ENCODE measurements around the gene FAM193B.

Gene FAM193B

DNA sequence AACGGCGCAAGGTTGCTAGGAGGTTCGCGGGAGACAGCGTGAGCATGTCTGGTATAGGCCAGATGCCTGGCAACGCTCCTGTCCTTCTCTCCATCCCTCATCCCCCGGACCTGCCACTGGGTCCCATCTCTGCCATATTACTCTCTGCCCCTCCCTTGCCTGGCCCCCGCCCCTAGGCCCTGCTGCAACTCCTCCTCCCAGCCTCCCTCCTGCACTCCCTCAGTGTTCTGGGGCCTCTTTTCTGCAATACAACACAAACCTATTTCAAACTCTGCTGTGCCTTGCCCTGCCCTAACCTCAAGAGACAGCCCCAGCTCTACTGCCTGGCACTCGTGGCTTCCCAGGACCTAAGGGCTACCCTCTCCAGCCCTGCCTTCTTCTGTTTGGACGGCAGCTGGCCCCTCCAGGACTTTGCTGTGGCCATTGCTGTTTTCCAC, 72.0 kb downstream of the FAM193B start:
- no peaks in the 10 kb centered on the region for H3K9me3 ChIP-seq
- peak overlapping the region; percentile 67 to 100 for H3K27ac ChIP-seq
- peaks cover 0 to 83% (median 52%) of the 10 kb centered on the region in 4 donors for H3K4me1 ChIP-seq
- peaks cover 44 to 62% (median 49%) of the 10 kb centered on the region in 3 donors for H3K36me3 ChIP-seq
- no peak for DNase-seq
- H3K4me3 ChIP-seq, result no peak overlapping the region
- TF ChIP-seq, protein P1, sequence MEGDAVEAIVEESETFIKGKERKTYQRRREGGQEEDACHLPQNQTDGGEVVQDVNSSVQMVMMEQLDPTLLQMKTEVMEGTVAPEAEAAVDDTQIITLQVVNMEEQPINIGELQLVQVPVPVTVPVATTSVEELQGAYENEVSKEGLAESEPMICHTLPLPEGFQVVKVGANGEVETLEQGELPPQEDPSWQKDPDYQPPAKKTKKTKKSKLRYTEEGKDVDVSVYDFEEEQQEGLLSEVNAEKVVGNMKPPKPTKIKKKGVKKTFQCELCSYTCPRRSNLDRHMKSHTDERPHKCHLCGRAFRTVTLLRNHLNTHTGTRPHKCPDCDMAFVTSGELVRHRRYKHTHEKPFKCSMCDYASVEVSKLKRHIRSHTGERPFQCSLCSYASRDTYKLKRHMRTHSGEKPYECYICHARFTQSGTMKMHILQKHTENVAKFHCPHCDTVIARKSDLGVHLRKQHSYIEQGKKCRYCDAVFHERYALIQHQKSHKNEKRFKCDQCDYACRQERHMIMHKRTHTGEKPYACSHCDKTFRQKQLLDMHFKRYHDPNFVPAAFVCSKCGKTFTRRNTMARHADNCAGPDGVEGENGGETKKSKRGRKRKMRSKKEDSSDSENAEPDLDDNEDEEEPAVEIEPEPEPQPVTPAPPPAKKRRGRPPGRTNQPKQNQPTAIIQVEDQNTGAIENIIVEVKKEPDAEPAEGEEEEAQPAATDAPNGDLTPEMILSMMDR (IDR thresholded peaks at IDR 0.05), result no peak
- intact Hi-C loops (cut with DNase I; ENCODE audit: low total_unique reads), result no loop called here
- H3K27me3 ChIP-seq, result no peaks in the 10 kb centered on the region

DNA sequence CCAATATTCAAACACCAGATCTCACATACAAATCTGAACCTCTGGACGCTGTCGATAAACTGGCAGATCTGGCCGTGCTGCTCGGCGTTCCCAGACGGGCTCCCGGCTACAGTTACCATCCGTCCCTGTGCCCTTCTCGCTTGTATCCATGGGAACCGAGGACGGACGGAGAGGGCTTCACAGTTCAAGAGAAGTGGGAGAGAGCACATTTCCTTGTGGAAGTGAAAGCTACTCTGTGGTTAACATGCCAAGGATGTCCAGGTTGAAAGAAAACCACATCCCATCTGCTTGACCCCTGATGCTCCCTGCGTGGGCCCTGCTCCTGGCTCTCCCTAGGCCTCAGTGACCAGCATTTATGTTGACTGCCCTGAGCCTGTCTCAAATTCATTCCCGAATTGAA, 74.6 kb downstream of the FAM193B start:
- H3K36me3 ChIP-seq, result peaks cover 25 to 36% (median 25%) of the 10 kb centered on the region in 3 donors
- DNase-seq, result peak in 1 of 2 donors; percentile 84
- H3K27ac ChIP-seq, result peak overlapping the region; percentile 75 to 100
- peaks cover 0 to 97% (median 73%) of the 10 kb centered on the region in 4 donors for H3K4me1 ChIP-seq
- no peaks in the 10 kb centered on the region for H3K9me3 ChIP-seq
- TF ChIP-seq, protein P1 (IDR thresholded peaks at IDR 0.05), result no peak
- intact Hi-C loops (cut with DNase I; ENCODE audit: low total_unique reads), result no loop called here
- H3K4me3 ChIP-seq, result no peak overlapping the region
- H3K27me3 ChIP-seq, result no peaks in the 10 kb centered on the region

DNA sequence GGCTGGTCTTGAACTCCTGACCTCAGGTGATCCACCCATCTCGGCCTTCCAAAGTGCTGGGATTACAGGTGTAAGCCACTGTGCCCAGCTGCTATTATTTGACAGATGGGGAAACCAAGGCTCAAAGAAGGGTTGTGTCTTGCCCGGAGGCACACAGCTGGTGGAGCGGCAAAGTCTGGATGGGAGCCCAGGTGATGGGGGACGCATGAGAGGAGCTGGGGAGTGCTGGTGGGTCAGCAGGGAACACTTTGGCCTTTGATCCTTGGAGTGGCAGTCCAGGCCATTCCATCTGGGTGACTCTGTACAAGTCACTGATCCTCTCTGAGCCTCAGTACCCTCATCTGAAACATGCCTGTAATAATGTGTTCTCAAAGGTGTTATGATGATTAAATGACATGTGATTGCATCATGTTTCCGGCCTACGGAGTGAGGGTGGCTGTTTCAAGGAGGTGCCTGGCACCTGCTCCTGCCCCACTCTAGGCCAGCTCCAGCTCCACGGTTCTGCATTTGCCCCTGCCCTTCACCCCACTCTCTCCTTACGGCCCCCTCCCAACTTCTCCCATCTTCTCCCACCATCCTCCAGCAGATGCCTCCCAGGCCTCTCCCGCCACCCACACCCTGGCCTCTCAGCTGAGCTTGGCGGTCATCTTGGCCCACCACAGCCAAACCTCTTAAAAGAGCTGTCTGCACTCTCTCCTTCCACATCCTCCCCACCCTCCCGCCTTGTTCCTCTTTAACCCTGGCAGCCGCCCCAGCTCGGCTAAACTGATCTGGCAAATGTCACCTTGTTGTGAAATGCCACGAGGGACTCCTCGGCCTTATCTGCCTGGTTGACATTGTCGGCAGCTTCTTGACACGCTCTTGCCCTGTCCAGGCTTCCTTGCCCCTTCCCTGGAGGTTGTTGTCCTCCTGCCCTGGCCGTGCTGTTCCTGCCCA, 75.4 kb downstream of the FAM193B start:
- Histone ChIP-seq H3K27ac (peak overlapping the region; percentile 75 to 100), H3K4me1 (peaks cover 0 to 97% (median 74%) of the 10 kb centered on the region in 4 donors), H3K9me3 (no peaks in the 10 kb centered on the region), H3K36me3 (peaks cover 21 to 28% (median 24%) of the 10 kb centered on the region in 3 donors), H3K27me3 (no peaks in the 10 kb centered on the region), H3K4me3 (no peak overlapping the region)
- TF ChIP-seq, protein P1 (IDR thresholded peaks at IDR 0.05), result no peak
- intact Hi-C loops (cut with DNase I; ENCODE audit: low total_unique reads), result no loop called here
- DNase-seq, result peak; percentile 93 to 94

- DNase-seq, result no peak
- Histone ChIP-seq H3K4me1 (peaks cover 0 to 89% (median 73%) of the 10 kb centered on the region in 4 donors), H3K36me3 (peaks cover 10 to 17% (median 13%) of the 10 kb centered on the region in 3 donors), H3K27ac (peak overlapping the region; percentile 75 to 100), H3K27me3 (no peaks in the 10 kb centered on the region), H3K4me3 (no peak overlapping the region), H3K9me3 (no peaks in the 10 kb centered on the region)
- intact Hi-C loops (cut with DNase I; ENCODE audit: low total_unique reads), result no loop called here
- TF ChIP-seq, protein P1 (IDR thresholded peaks at IDR 0.05), result no peak
These were observed 76.5 kb downstream of the FAM193B start for GRCh38 chr5:177477701-177478477.

GRCh38 chr5:177476531-177477233, 77.7 kb downstream of the FAM193B start:
- TF ChIP-seq, protein P1 (IDR thresholded peaks at IDR 0.05), result no peak
- Histone ChIP-seq H3K4me3 (no peak overlapping the region), H3K9me3 (no peaks in the 10 kb centered on the region), H3K4me1 (peaks cover 0 to 89% (median 79%) of the 10 kb centered on the region in 4 donors), H3K27me3 (no peaks in the 10 kb centered on the region), H3K36me3 (peaks cover 1 to 7% (median 6%) of the 10 kb centered on the region in 3 donors), H3K27ac (peak overlapping the region; percentile 75 to 100)
- intact Hi-C loops (cut with DNase I; ENCODE audit: low total_unique reads), result no loop called here
- DNase-seq, result peak; percentile 86 to 97
